ENCODE results near the gene AIG1.
"Not testable (repeated sequence)": the region's sequence is repeated elsewhere in the genome, so short reads cannot be mapped to it uniquely, and the experiment has no call there.

The AIG1 gene

GRCh38 chr6:143074670-143075318 lies 14.1 kb downstream of the AIG1 start:
- Histone ChIP-seq H3K4me3 (ENCODE audit: low read depth, low read length) (no peak overlapping the region), H3K27ac (no peak overlapping the region), H3K9me3 (ENCODE audit: severe bottlenecking) (peaks cover 7% of the 10 kb centered on the region), H3K27me3 (ENCODE audit: insufficient read depth, low read depth, severe bottlenecking) (no peaks in the 10 kb centered on the region), H3K36me3 (no peaks in the 10 kb centered on the region)
- DNase-seq = no peak
- TF ChIP-seq CTCF (IDR thresholded peaks at IDR 0.05; ENCODE audit: low read depth, low read length) = no peak

- no peak overlapping the region for H3K27ac ChIP-seq
- no peak for TF ChIP-seq CTCF (IDR thresholded peaks at IDR 0.05; ENCODE audit: low read depth, low read length)
- DNase-seq = no peak
- H3K36me3 ChIP-seq = no peaks in the 10 kb centered on the region
- H3K4me3 ChIP-seq (ENCODE audit: low read depth, low read length) = no peak overlapping the region
- peaks cover 7% of the 10 kb centered on the region for H3K9me3 ChIP-seq (ENCODE audit: severe bottlenecking)
- H3K27me3 ChIP-seq (ENCODE audit: insufficient read depth, low read depth, severe bottlenecking) = no peaks in the 10 kb centered on the region
Observed at GRCh38 chr6:143078468-143079324, 18.0 kb downstream of the AIG1 start.

GRCh38 chr6:143079325-143079640 lies 18.6 kb downstream of the AIG1 start:
- H3K4me3 ChIP-seq (ENCODE audit: low read depth, low read length) = no peak overlapping the region
- no peak overlapping the region for H3K27ac ChIP-seq
- H3K36me3 ChIP-seq = no peaks in the 10 kb centered on the region
- TF ChIP-seq CTCF (IDR thresholded peaks at IDR 0.05; ENCODE audit: low read depth, low read length) = no peak
- peaks cover 5% of the 10 kb centered on the region for H3K9me3 ChIP-seq (ENCODE audit: severe bottlenecking)
- H3K27me3 ChIP-seq (ENCODE audit: insufficient read depth, low read depth, severe bottlenecking) = no peaks in the 10 kb centered on the region
- no peak for DNase-seq

- H3K27me3 ChIP-seq (ENCODE audit: insufficient read depth, low read depth, severe bottlenecking); H3K9me3 ChIP-seq (ENCODE audit: severe bottlenecking); DNase-seq; H3K4me3 ChIP-seq (ENCODE audit: low read depth, low read length); H3K27ac ChIP-seq; H3K36me3 ChIP-seq: not testable (repeated sequence)
Observed at GRCh38 chr6:143082274-143082673, 21.6 kb downstream of the AIG1 start.

- H3K36me3 ChIP-seq; H3K27ac ChIP-seq; H3K4me3 ChIP-seq (ENCODE audit: low read depth, low read length); DNase-seq; H3K9me3 ChIP-seq (ENCODE audit: severe bottlenecking); H3K27me3 ChIP-seq (ENCODE audit: insufficient read depth, low read depth, severe bottlenecking): not testable (repeated sequence)
Observed at GRCh38 chr6:143084019-143084418, 23.3 kb downstream of the AIG1 start.

GRCh38 chr6:143087335-143087734 lies 26.6 kb downstream of the AIG1 start:
- not testable (repeated sequence) for H3K27me3 ChIP-seq (ENCODE audit: insufficient read depth, low read depth, severe bottlenecking); H3K27ac ChIP-seq; DNase-seq; H3K9me3 ChIP-seq (ENCODE audit: severe bottlenecking); H3K36me3 ChIP-seq; H3K4me3 ChIP-seq (ENCODE audit: low read depth, low read length)

- Histone ChIP-seq H3K27me3 (ENCODE audit: insufficient read depth, low read depth, severe bottlenecking) (no peaks in the 10 kb centered on the region), H3K36me3 (no peaks in the 10 kb centered on the region), H3K27ac (no peak overlapping the region), H3K4me3 (ENCODE audit: low read depth, low read length) (no peak overlapping the region), H3K9me3 (ENCODE audit: severe bottlenecking) (no peaks in the 10 kb centered on the region)
- TF ChIP-seq CTCF (IDR thresholded peaks at IDR 0.05; ENCODE audit: low read depth, low read length) = no peak
- no peak for DNase-seq
Observed at GRCh38 chr6:143087856-143088255, 27.2 kb downstream of the AIG1 start.

Measured in WERI-Rb-1 (cell line).